ENCODE data around the gene INO80C.
"Not testable (repeated sequence)": the region's sequence is repeated elsewhere in the genome, so short reads cannot be mapped to it uniquely, and the experiment has no call there.

The INO80C gene

DNA sequence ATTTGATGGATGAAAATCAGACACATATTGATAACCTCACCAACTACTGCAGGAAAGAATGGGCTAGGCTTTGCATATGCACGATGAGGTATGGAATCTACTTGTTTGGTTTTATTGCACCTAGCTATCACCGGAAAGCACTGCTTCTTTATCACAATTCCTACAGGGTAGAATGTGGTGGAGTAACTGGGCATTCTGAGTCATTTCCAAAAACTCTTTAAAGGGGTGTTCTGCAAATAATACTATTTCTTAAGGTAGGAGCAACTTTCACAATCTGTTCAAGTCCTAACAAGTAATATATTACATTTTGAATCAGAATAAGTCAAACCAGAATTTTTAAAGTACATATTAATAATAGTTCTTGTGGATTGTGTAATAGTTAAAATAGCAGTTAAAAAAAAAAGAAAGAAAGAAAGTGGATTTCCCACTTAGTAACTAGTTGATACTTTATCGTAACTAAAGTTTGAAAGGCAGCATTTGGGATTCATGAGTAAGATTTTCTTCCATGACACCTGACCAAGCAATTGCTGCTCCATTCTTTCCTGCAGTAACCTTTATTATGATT lies 40.5 kb downstream of the INO80C start:
- DNase-seq, result no peak

DNA sequence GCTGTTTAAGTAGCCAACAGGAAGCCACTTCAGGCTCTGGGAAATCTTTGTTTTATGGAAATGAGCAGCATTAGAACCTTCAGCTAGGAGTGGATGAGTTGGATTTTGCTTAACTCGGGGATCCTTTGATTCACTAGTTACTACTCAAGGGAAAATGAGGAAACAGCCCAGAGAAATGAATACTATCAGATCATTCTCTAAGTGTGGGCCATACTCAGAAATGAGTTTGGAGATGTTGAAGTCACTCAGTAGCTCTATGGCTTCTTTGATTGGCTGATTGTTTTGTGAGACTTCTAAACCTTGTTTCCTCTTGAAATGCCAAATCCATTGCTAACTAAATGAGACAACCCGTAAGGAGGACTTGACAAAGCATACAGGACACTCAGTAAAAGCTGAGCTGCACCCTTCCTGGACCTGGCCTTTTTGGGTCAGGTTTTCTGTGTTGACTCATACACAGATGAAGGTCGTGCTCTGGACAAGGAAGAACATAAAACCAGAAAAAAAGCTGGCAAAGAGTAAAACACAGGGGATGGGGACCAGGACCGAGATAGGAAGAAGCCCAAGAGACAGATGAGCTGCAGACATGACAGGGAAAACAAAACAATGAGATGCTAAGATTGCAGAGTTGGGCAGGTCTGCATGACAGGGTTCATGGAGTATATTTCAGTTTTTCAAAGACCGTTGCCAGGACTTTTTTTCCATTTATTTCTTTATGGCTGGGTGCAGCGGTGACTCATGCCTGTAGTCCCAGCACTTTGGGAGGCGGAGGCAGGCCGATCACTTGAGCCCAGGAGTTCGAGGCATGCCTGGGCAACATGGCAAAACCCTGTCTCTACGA lies 41.6 kb downstream of the INO80C start:
- no peak for DNase-seq

GRCh38 chr18:35454803-35455202 lies 43.0 kb downstream of the INO80C start:
- no peak for DNase-seq

- not testable (repeated sequence) for DNase-seq
These were observed 44.7 kb downstream of the INO80C start for GRCh38 chr18:35453065-35453464.

- DNase-seq, result no peak
These were observed 45.8 kb downstream of the INO80C start for GRCh38 chr18:35451916-35452315.

GRCh38 chr18:35451032-35451431 lies 46.7 kb downstream of the INO80C start:
- DNase-seq, result no peak

- DNase-seq, result no peak
These were observed 53.1 kb downstream of the INO80C start for GRCh38 chr18:35444636-35445035.

GRCh38 chr18:35443847-35444246 lies 53.9 kb downstream of the INO80C start:
- no peak for DNase-seq

- DNase-seq, result no peak
These were observed 54.3 kb downstream of the INO80C start for GRCh38 chr18:35443434-35443833.

GRCh38 chr18:35442701-35443100 lies 55.1 kb downstream of the INO80C start:
- no peak for DNase-seq

GRCh38 chr18:35441857-35442595 lies 55.7 kb downstream of the INO80C start:
- no peak for DNase-seq

DNA sequence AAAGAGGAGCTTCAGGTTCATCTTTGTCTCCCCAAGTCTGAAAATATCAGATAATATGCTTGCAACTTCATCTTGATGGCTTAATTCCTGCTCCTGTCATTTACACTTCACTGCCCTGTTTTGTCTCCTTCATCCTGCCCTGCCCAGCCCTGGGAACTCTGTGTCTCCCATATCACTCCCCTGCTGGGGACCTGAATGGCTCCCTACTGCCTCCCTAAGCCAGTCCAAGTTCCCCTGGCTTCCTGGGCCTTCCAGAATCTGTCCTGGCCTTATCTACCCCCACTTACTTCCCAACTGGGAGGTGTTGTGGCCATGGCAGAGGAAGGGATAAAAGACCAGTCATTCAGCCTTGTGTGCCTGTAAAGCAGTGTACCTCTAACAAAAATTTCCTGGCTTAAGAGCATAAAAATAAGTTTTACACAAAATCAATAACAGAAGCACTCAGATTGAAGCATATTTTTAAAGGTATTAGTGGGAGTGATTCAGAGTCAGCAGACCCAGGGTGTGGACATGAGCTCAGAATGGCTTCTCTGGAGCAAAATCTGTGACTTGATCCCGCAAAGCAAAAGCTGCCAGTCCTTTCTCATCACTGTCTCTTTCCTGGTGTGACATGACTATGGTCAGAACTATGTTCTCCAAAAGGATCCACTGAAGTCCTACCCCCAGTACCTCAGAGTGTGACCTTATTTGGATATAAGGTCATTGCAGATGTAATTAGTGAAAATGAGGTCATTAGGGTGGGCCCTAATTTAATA lies 59.1 kb downstream of the INO80C start:
- no peak for DNase-seq

DNA sequence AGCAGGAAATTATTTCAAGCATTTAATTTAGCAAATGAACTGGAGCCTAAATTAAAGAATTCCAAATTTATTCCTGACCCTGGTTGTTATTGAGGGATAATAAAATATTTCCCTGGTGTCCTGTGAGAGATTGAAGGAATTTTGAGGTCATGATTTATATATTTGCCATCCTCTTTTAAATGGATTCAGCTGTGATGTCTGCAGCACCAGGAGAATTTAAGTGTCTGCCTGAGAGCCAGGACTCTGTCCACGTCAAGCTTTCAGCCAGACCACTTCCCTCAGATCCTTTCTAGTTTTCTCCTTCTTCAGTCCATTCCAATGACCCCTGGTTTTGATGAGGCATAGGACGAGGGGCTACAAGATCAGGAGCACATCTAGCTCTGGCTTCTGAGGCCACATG lies 59.9 kb downstream of the INO80C start:
- DNase-seq, result no peak

- DNase-seq, result no peak
These were observed 61.6 kb downstream of the INO80C start for GRCh38 chr18:35436076-35436649.

DNA sequence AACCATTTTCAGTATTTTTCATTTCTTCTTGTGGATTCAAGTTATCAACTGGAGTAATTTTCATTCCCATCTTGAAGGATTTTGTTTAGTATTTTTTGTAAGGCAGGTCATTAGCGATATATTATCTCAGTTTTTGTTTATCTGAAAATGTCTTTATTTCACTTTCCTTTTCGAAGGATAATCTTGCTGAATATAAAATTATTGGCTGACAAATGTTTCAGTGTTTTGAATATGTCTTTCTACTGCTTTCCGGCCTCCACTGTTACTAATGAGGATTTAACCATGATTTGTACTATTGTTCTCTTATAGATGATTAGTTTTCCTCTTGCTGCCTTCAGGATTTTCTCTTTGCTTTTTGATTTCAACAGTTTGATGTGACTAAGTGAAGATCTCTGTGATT lies 62.4 kb downstream of the INO80C start:
- no peak for DNase-seq

DNA sequence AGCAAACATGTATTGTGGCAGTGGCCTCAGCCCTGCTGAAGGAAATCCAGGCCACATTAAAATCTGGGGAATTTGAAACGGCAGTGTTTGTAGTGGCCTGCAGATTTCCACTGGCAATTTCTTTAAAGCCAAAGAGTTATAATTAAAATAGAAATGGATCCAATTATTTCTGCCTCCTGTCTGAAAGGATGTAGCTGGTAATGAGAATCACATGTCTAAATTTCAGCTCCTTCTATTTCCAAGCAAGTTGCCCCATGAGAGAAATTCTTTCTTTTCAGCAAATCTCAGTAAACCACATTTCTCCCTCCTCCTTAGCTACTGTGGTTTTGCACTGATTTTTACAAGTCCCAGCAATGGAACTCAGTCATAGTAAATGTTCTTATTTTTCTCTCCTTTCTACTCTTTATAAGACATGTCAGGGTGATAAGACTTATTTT lies 65.2 kb downstream of the INO80C start:
- no peak for DNase-seq

GRCh38 chr18:35431374-35431741 lies 66.4 kb downstream of the INO80C start:
- DNase-seq, result no peak

GRCh38 chr18:35430721-35431373 lies 66.9 kb downstream of the INO80C start:
- no peak for DNase-seq

- DNase-seq, result no peak
These were observed 71.0 kb downstream of the INO80C start for GRCh38 chr18:35426786-35427185.

- DNase-seq, result no peak
These were observed 73.4 kb downstream of the INO80C start for GRCh38 chr18:35424356-35424755.

GRCh38 chr18:35422237-35422636 lies 75.5 kb downstream of the INO80C start:
- DNase-seq, result no peak

GRCh38 chr18:35418610-35419009 lies 79.2 kb downstream of the INO80C start:
- DNase-seq, result no peak

Measured in NCI-H2029 treated with DMSO at 0.1 percent for 48 hours (cell line).